Measurements from ENCODE around the gene SH3BP2. TPM values are rescaled to one million over a fixed set of nuclear protein-coding genes. Genes with fewer than 3 reads are reported as not detected.

Gene SH3BP2
- total RNA-seq, 1 donor from 2014 or later, result 39.1 TPM

DNA sequence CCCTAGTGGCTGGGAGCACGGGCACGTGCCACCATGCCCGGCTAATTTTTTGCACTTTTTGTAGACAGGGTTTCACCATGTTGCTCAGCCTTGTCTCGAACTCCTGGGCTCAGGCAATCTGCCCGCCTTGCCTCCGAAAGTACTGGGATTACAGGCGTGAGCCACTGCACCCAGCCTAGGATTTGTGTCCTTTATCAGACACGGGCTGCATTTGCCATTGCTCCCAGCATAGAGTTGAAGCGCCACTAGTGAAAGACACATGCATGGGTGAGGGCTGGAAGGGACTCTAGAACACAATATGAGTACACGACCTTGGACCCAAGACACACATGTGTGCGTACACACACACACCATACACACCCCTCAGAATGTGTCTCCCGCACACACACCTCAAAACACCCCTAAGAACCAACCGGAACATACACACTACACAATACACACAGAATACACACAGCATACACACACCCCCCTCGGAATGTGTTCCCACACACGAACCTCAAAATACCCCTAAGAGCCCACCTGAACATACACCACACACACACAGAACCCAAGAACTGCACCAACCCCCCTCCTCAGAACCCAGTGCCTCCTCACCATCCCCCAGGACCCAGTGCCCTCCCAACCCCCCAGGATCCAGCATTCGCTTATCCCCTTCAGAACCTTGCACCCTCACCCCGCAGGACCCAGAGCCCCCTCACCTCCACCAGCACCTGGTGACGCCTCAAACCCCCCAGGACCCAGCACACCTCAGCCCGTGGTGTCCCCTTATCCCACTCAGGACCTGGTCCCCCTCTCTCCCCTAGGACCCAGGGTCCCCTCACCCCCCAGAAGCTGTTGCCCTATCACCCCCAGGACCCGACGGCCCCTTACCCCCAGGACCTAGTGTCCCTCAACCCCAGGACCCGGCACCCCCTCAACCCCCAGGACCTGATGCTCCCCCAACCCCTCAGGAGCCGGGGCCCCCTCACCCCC is 37.8 kb upstream of the SH3BP2 start:
- peaks cover 3% of the 10 kb centered on the region for H3K27me3 Mint-ChIP-seq (ENCODE audit: low read depth)
- H3K9me3 Mint-ChIP-seq, result no peaks in the 10 kb centered on the region
- H3K4me1 Mint-ChIP-seq, result peaks cover 22% of the 10 kb centered on the region
- peak overlapping the region; percentile 77 for H3K4me3 Mint-ChIP-seq
- H3K27ac Mint-ChIP-seq (ENCODE audit: unreplicated experiment), result no peak overlapping the region
- no peak for TF ChIP-seq CTCF (conservative IDR thresholded peaks at IDR 0.05)
- DNase-seq (ENCODE audit: low read depth, low spot score), result no peak
- no peaks in the 10 kb centered on the region for H3K36me3 Mint-ChIP-seq (ENCODE audit: low read depth)

DNA sequence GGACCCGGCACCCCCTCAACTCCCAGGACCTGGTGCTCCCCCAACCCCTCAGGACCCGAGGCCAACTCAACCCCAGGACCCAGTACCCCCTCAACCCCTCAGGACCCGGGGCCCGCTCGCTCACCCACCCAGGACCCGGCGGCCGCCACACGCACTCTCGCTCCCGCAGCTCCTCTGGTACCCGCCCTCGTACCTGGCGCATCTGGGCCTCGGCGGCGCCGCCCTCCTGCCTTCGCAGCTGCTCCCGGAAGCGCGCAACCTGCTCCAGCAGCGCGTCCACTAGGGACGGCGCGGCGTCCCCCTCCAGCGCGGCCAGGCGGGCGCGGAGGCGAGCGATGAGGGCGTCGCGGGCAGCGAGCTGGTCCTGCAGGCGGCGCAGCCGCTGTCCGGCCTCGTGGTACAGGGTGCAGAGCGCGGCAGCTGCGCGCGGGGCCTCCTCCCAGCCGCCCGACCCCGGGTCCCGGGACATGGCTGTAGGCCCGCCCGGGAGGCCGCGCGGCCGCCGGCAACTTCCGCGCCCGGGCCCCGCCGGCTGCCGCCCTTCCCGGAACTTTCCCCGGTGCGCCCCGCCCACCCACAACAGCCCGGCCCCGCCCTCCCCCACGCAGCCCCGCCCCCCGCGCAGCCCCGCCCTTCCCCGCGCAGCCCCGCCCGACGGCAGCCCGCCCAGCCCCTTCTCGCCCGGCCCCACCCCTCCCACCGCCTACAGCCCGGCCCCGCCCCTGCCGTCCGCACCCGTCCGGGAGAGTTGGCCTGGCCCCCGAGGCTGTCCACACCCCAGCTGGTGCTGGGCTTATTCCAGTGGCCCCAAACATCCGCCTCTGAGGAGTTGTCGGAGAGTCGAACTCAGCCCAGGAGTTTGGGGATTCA is 36.8 kb upstream of the SH3BP2 start, which contains the start of gene TNIP2:
TNIP2 (minus strand) TSS at position 516 of the 870 bp plus-strand sequence; CDS start at position 469, 47 bp downstream.
- DNase-seq (ENCODE audit: low read depth, low spot score), result peak; percentile 64
- peaks cover 3% of the 10 kb centered on the region for H3K27me3 Mint-ChIP-seq (ENCODE audit: low read depth)
- TF ChIP-seq CTCF (conservative IDR thresholded peaks at IDR 0.05), result peak; percentile 53
- peaks cover 22% of the 10 kb centered on the region for H3K4me1 Mint-ChIP-seq
- H3K27ac Mint-ChIP-seq (ENCODE audit: unreplicated experiment), result no peak within 1 kb of the TSS
- peak within 1 kb of the TSS; percentile 90 for H3K4me3 Mint-ChIP-seq
- H3K36me3 Mint-ChIP-seq (ENCODE audit: low read depth), result no peaks in the 10 kb centered on the region
- H3K9me3 Mint-ChIP-seq, result no peaks in the 10 kb centered on the region

DNA sequence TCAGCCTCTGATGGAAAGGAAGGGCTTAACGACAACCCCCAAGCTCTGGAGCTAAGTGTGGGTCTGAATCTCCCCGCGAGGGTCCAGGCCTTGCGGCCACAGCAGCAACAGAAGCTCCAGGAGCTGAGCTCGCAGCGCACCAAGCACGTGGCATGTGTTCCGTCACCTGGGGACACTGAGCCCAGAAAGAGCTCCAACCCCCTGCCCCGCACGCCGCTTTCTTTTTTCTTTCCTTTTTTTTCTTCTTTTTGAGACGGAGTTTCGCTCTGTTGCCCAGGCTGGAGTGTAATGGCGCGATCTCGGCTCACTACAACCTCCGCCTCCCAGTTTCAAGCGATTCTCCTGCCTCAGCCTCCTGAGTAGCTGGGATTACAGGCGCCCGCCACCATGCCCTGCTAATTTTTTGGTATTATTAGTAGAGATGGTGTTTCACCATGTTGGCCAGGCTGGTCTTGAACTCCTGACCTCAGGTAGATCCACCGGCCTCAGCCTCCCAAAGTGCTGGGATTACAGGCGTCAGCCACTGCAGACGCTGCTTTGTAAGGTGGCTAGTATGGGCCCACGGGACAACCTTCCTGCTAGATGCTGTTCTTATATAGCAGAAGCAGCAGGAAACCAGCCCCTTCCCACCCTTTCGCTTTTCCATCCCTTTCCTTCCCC is 36.1 kb upstream of the SH3BP2 start:
- Mint-ChIP-seq H3K27me3 (ENCODE audit: low read depth) (peaks cover 3% of the 10 kb centered on the region), H3K27ac (ENCODE audit: unreplicated experiment) (no peak overlapping the region), H3K4me3 (peak overlapping the region; percentile 90), H3K4me1 (peaks cover 22% of the 10 kb centered on the region), H3K36me3 (ENCODE audit: low read depth) (no peaks in the 10 kb centered on the region), H3K9me3 (no peaks in the 10 kb centered on the region)
- no peak for DNase-seq (ENCODE audit: low read depth, low spot score)
- TF ChIP-seq CTCF (conservative IDR thresholded peaks at IDR 0.05), result no peak

GRCh38 chr4:2757426-2757825 is 35.5 kb upstream of the SH3BP2 start:
- Mint-ChIP-seq H3K9me3 (no peaks in the 10 kb centered on the region), H3K27me3 (ENCODE audit: low read depth) (peaks cover 3% of the 10 kb centered on the region), H3K36me3 (ENCODE audit: low read depth) (no peaks in the 10 kb centered on the region), H3K4me3 (peak overlapping the region; percentile 90), H3K4me1 (peaks cover 22% of the 10 kb centered on the region), H3K27ac (ENCODE audit: unreplicated experiment) (no peak overlapping the region)
- no peak for TF ChIP-seq CTCF (conservative IDR thresholded peaks at IDR 0.05)
- DNase-seq (ENCODE audit: low read depth, low spot score), result no peak
